Tibial artery (tissue), 4 donors: ENCODE data around the gene NRP2.

ENCODE experiments used
- DNase-seq, 2 donors: peaks; one replicate each; pipeline ENCODE4 v3.0.0-alpha.2; 2019
- H3K27ac ChIP-seq, 2 donors: fragments of 200-600 bp; sonication (generic) in 1 of 2; 1 replicate in 1 of 2; 2 replicates in 1 of 2; pipeline ENCODE4 v1.5.1; 2018 to 2019; ENCODE audit warnings: mild to moderate bottlenecking in 1 of 2
- H3K27me3 ChIP-seq, 2 donors: fragments of 200-600 bp; sonication (generic) in 1 of 2; one replicate each; pipeline versions ENCODE4 v1.5.1 to v1.6.0; 2016 to 2019
- H3K36me3 ChIP-seq, 3 donors: fragments of 200-600 bp; sonication (generic) in 2 of 3; one replicate each; pipeline ENCODE4 v1.5.1; 2016 to 2019; ENCODE audit warnings: mild to moderate bottlenecking in 2 of 3
- H3K4me1 ChIP-seq, 4 donors: fragments of 200-600 bp; sonication (generic) in 2 of 4; 1 replicate in 3 of 4; 2 replicates in 1 of 4; pipeline ENCODE4 v1.5.1; 2016 to 2019
- H3K4me3 ChIP-seq, 2 donors: fragments of 200-600 bp; sonication (generic) in 1 of 2; 1 replicate in 1 of 2; 2 replicates in 1 of 2; pipeline ENCODE4 v1.5.1; 2018 to 2019; ENCODE audit warnings: mild to moderate bottlenecking in 2 of 2
- H3K9me3 ChIP-seq, 3 donors: fragments of 200-600 bp; sonication (generic) in 1 of 3; one replicate each; pipeline ENCODE4 v1.5.1; 2016 to 2019
- CTCF ChIP-seq, 2 experiments: fragments of 200-600 bp in 1 of 2; fragments of 450-650 bp in 1 of 2; IDR thresholded peaks; one replicate each; pipeline ENCODE4 v1.5.1; 2017 to 2019; ENCODE audit warnings: antibody characterized with exemption in 2 of 2, mild to moderate bottlenecking in 1 of 2, moderate library complexity in 1 of 2
- intact Hi-C: fragments of 100-400 bp; cut with DNase I; formaldehyde crosslinking; loops from one replicate; pipeline ENCODE4 v1.15.0; 2023; ENCODE audit warnings: low total_unique reads

Gene NRP2

GRCh38 chr2:205776139-205776538 lies 93.8 kb downstream of the NRP2 start:
- H3K4me1 ChIP-seq = no peaks in the 10 kb centered on the region
- no peak for DNase-seq
- no peak overlapping the region for H3K27ac ChIP-seq
- peak; percentile 41 to 45 for TF ChIP-seq CTCF (IDR thresholded peaks at IDR 0.05)
- no peaks in the 10 kb centered on the region for H3K36me3 ChIP-seq
- H3K27me3 ChIP-seq = peaks cover 0 to 7% of the 10 kb centered on the region in 2 donors
- intact Hi-C loops = no loop called here
- H3K9me3 ChIP-seq = no peaks in the 10 kb centered on the region
- no peak overlapping the region for H3K4me3 ChIP-seq

- H3K36me3 ChIP-seq = no peaks in the 10 kb centered on the region
- H3K4me1 ChIP-seq = no peaks in the 10 kb centered on the region
- H3K9me3 ChIP-seq = no peaks in the 10 kb centered on the region
- intact Hi-C loops = no loop called here
- peaks cover 0 to 7% of the 10 kb centered on the region in 2 donors for H3K27me3 ChIP-seq
- no peak overlapping the region for H3K4me3 ChIP-seq
- H3K27ac ChIP-seq = no peak overlapping the region
- TF ChIP-seq CTCF (IDR thresholded peaks at IDR 0.05) = no peak
- DNase-seq = no peak
These were observed 94.4 kb downstream of the NRP2 start for GRCh38 chr2:205776720-205777119.

- no peaks in the 10 kb centered on the region for H3K36me3 ChIP-seq
- H3K27ac ChIP-seq = no peak overlapping the region
- no peak overlapping the region for H3K4me3 ChIP-seq
- no peaks in the 10 kb centered on the region for H3K4me1 ChIP-seq
- intact Hi-C loops = no loop called here
- DNase-seq = no peak
- no peaks in the 10 kb centered on the region for H3K9me3 ChIP-seq
- TF ChIP-seq CTCF (IDR thresholded peaks at IDR 0.05) = no peak
- peaks cover 0 to 7% of the 10 kb centered on the region in 2 donors for H3K27me3 ChIP-seq
These were observed 96.1 kb downstream of the NRP2 start for GRCh38 chr2:205778356-205778755.

- DNase-seq = no peak
- Histone ChIP-seq H3K36me3 (no peaks in the 10 kb centered on the region), H3K27me3 (peaks cover 0 to 7% of the 10 kb centered on the region in 2 donors), H3K4me1 (no peaks in the 10 kb centered on the region), H3K27ac (no peak overlapping the region), H3K9me3 (no peaks in the 10 kb centered on the region), H3K4me3 (no peak overlapping the region)
- intact Hi-C loops = no loop called here
- no peak for TF ChIP-seq CTCF (IDR thresholded peaks at IDR 0.05)
These were observed 98.3 kb downstream of the NRP2 start for GRCh38 chr2:205780645-205781044.

- no peak for DNase-seq
- intact Hi-C loops = no loop called here
- no peak overlapping the region for H3K4me3 ChIP-seq
- TF ChIP-seq CTCF (IDR thresholded peaks at IDR 0.05) = no peak
- no peaks in the 10 kb centered on the region for H3K36me3 ChIP-seq
- H3K27ac ChIP-seq = no peak overlapping the region
- H3K4me1 ChIP-seq = no peaks in the 10 kb centered on the region
- H3K27me3 ChIP-seq = peaks cover 0 to 7% of the 10 kb centered on the region in 2 donors
- no peaks in the 10 kb centered on the region for H3K9me3 ChIP-seq
These were observed 99.1 kb downstream of the NRP2 start for GRCh38 chr2:205781244-205781931.

- no peak overlapping the region for H3K27ac ChIP-seq
- intact Hi-C loops = no loop called here
- TF ChIP-seq CTCF (IDR thresholded peaks at IDR 0.05) = no peak
These were observed 100.6 kb downstream of the NRP2 start for GRCh38 chr2:205782941-205783340.

More at GRCh38 chr2:205782941-205783340, 100.6 kb downstream of the NRP2 start:
- Histone ChIP-seq H3K27me3 (no peaks in the 10 kb centered on the region), H3K4me1 (no peaks in the 10 kb centered on the region), H3K9me3 (no peaks in the 10 kb centered on the region), H3K36me3 (no peaks in the 10 kb centered on the region), H3K4me3 (no peak overlapping the region)
- no peak for DNase-seq
